Hepatocyte (in vitro differentiated cells): Measurements from ENCODE around the gene OSTC. TPM values are rescaled to one million over a fixed set of nuclear protein-coding genes. Genes with fewer than 3 reads are reported as not detected.

Experiments
- DNase-seq: peaks from one replicate; pipeline ENCODE4 v3.0.0-alpha.2; 2016; ENCODE audit warnings: low spot score
- H2AFZ ChIP-seq: fragments of 200-600 bp; sonication (generic); 2 replicates; pipeline ENCODE4 v1.6.0; 2016; ENCODE audit warnings: antibody characterized with exemption, mild to moderate bottlenecking
- H3K27ac ChIP-seq: fragments of 200-600 bp; sonication (generic); 2 replicates; pipeline ENCODE4 v1.5.1; 2016; ENCODE audit warnings: mild to moderate bottlenecking
- H3K27me3 ChIP-seq: fragments of 200-600 bp; sonication (generic); 2 replicates; pipeline ENCODE4 v1.6.1; 2016
- H3K36me3 ChIP-seq: fragments of 200-600 bp; sonication (generic); replicated peaks from 2 replicates; pipeline ENCODE4 v1.5.1; 2016; ENCODE audit warnings: low read depth; ENCODE audit not compliant: insufficient read depth
- H3K4me1 ChIP-seq: fragments of 200-600 bp; sonication (generic); 2 replicates; pipeline ENCODE4 v1.5.1; 2016; ENCODE audit warnings: mild to moderate bottlenecking, moderate library complexity; ENCODE audit not compliant: insufficient read depth
- H3K4me2 ChIP-seq: fragments of 200-600 bp; sonication (generic); 2 replicates; pipeline ENCODE4 v1.6.0; 2016
- H3K4me3 ChIP-seq: fragments of 200-600 bp; sonication (generic); 2 replicates; pipeline ENCODE4 v1.5.1; 2016; ENCODE audit warnings: mild to moderate bottlenecking
- H3K79me2 ChIP-seq: fragments of 200-600 bp; sonication (generic); 2 replicates; pipeline ENCODE4 v1.6.0; 2017; ENCODE audit warnings: mild to moderate bottlenecking
- H3K9me2 ChIP-seq: fragments of 200-600 bp; sonication (generic); replicated peaks from 2 replicates; pipeline ENCODE4 v1.6.0; 2017; ENCODE audit warnings: mild to moderate bottlenecking; ENCODE audit not compliant: insufficient read depth
- H3K9me3 ChIP-seq: fragments of 200-600 bp; sonication (generic); 2 replicates; pipeline ENCODE4 v1.5.1; 2016; ENCODE audit warnings: low read depth, mild to moderate bottlenecking
- H4K20me1 ChIP-seq: fragments of 200-600 bp; sonication (generic); 2 replicates; pipeline ENCODE4 v1.6.0; 2016; ENCODE audit warnings: mild to moderate bottlenecking; ENCODE audit not compliant: insufficient read depth, poor library complexity, severe bottlenecking
- CTCF ChIP-seq: fragments of 200-600 bp; sonication (generic); IDR thresholded peaks from 2 replicates; pipeline ENCODE4 v1.5.1; 2016; ENCODE audit warnings: antibody characterized with exemption, mild to moderate bottlenecking; ENCODE audit not compliant: poor library complexity
- EZH2 ChIP-seq: fragments of 200-600 bp; sonication (generic); IDR thresholded peaks from 2 replicates; pipeline ENCODE4 v1.6.1; 2016; ENCODE audit warnings: antibody characterized with exemption, mild to moderate bottlenecking, borderline replicate concordance
- EZH2phosphoT487 ChIP-seq: fragments of 200-600 bp; sonication (generic); IDR thresholded peaks from one replicate; pipeline ENCODE4 v1.6.1; 2018; ENCODE audit warnings: antibody characterized with exemption, mild to moderate bottlenecking, low read depth, moderate library complexity; ENCODE audit not compliant: unreplicated experiment, severe bottlenecking
- WGBS: methylation state at CpG from one replicate; pipeline ENCODE4 v1.1.6; 2016; ENCODE audit warnings: low lambda C conversion rate; ENCODE audit errors: missing lambda C conversion rate; 5-methylcytosine and 5-hydroxymethylcytosine counted together
- polyA plus RNA-seq: library from polyadenylated mRNA; unstranded; fragments of >200 nt; fragmentation: Nextera tagmentation; extraction: Ambion mirVana; gene quantifications from 2 replicates; pipeline ENCODE4 v1.2.1, GENCODE V29; 2016
- total RNA-seq: library from RNA; depleted of rRNA; stranded (reverse); fragments of >200 nt; gene quantifications from 2 replicates; pipeline ENCODE4 v1.2.3, GENCODE V29; 2014

Gene OSTC
- total and polyA plus RNA-seq, 2 experiments from 2014 or later, result 372 to 425 TPM

- Histone ChIP-seq H3K27me3 (no peaks in the 10 kb centered on the region), H3K4me3 (no peak overlapping the region), H3K9me2 (no peaks in the 10 kb centered on the region), H3K4me2 (peak overlapping the region; percentile 89), H4K20me1 (peaks cover 41% of the 10 kb centered on the region), H3K27ac (no peak overlapping the region), H3K79me2 (peaks cover 44% of the 10 kb centered on the region), H3K4me1 (peaks cover 24% of the 10 kb centered on the region), H3K36me3 (peaks cover 15% of the 10 kb centered on the region), H2AFZ (no peak overlapping the region), H3K9me3 (no peaks in the 10 kb centered on the region)
- TF ChIP-seq EZH2phosphoT487, result no peak
- 91% methylated on average over 2 of the region's 2 CpGs for WGBS
- no peak for DNase-seq
Observed at GRCh38 chr4:108624263-108625056, 25.9 kb upstream of the OSTC start.

GRCh38 chr4:108626056-108626455 lies 24.3 kb upstream of the OSTC start:
- Histone ChIP-seq H3K27ac (no peak overlapping the region), H2AFZ (no peak overlapping the region), H3K36me3 (peaks cover 17% of the 10 kb centered on the region), H3K9me3 (no peaks in the 10 kb centered on the region), H3K79me2 (peaks cover 39% of the 10 kb centered on the region), H3K9me2 (no peaks in the 10 kb centered on the region), H3K4me2 (no peak overlapping the region), H3K4me3 (no peak overlapping the region), H4K20me1 (peaks cover 41% of the 10 kb centered on the region), H3K27me3 (no peaks in the 10 kb centered on the region), H3K4me1 (peaks cover 22% of the 10 kb centered on the region)
- TF ChIP-seq CTCF, result no peak
- TF ChIP-seq EZH2, result no peak
- no peak for TF ChIP-seq EZH2phosphoT487
- 95% methylated on average over 1 of the region's 1 CpG for WGBS
- no peak for DNase-seq

- Histone ChIP-seq H3K79me2 (peaks cover 15% of the 10 kb centered on the region), H3K9me2 (no peaks in the 10 kb centered on the region), H3K36me3 (peaks cover 26% of the 10 kb centered on the region), H3K4me3 (no peak overlapping the region), H3K9me3 (no peaks in the 10 kb centered on the region), H3K27me3 (no peaks in the 10 kb centered on the region), H3K4me1 (peaks cover 2% of the 10 kb centered on the region), H3K27ac (no peak overlapping the region), H2AFZ (no peak overlapping the region), H4K20me1 (peaks cover 18% of the 10 kb centered on the region), H3K4me2 (no peak overlapping the region)
- TF ChIP-seq EZH2 (no peak), CTCF (no peak), EZH2phosphoT487 (no peak)
- no peak for DNase-seq
Observed at GRCh38 chr4:108628411-108628810, 22.0 kb upstream of the OSTC start.

- WGBS, result 88% methylated on average over 8 of the region's 8 CpGs
- no peaks in the 10 kb centered on the region for H3K9me3 ChIP-seq
- peaks cover 11% of the 10 kb centered on the region for H3K36me3 ChIP-seq
Observed at GRCh38 chr4:108635070-108635655, 15.2 kb upstream of the OSTC start.

More at GRCh38 chr4:108635070-108635655, 15.2 kb upstream of the OSTC start:
- H3K79me2 ChIP-seq, result no peaks in the 10 kb centered on the region
- no peak for TF ChIP-seq CTCF
- TF ChIP-seq EZH2phosphoT487, result no peak
- no peak for TF ChIP-seq EZH2
- no peaks in the 10 kb centered on the region for H4K20me1 ChIP-seq
- DNase-seq, result no peak
- no peak overlapping the region for H3K4me2 ChIP-seq
- H3K4me1 ChIP-seq, result no peaks in the 10 kb centered on the region
- no peaks in the 10 kb centered on the region for H3K9me2 ChIP-seq
- H3K27me3 ChIP-seq, result no peaks in the 10 kb centered on the region
- no peak overlapping the region for H3K4me3 ChIP-seq
- no peak overlapping the region for H2AFZ ChIP-seq
- no peak overlapping the region for H3K27ac ChIP-seq
